ENCODE data around the gene ANKRD18B.
"Not testable (repeated sequence)": the region's sequence is repeated elsewhere in the genome, so short reads cannot be mapped to it uniquely, and the experiment has no call there.

The ANKRD18B gene

GRCh38 chr9:33523397-33524305 is at the start of gene ANKRD18B:
Gene ANKRD18B (plus strand): TSS chr9:33524251. CDS start chr9:33524490, 239 bp downstream.
- not testable (repeated sequence) for H3K36me3 Mint-ChIP-seq, H3K27ac Mint-ChIP-seq, H3K9me3 Mint-ChIP-seq
- Mint-ChIP-seq H3K4me3 (peak within 1 kb of the TSS; percentile 66), H3K4me1 (peaks cover 14% of the 10 kb centered on the region), H3K27me3 (peaks cover 66% of the 10 kb centered on the region)
- peak; percentile 59 for ATAC-seq

- peaks cover 24% of the 10 kb centered on the region for H3K4me1 Mint-ChIP-seq
- H3K36me3 Mint-ChIP-seq: peaks cover 14% of the 10 kb centered on the region
- ATAC-seq: no peak
- no peak overlapping the region for H3K27ac Mint-ChIP-seq
- no peaks in the 10 kb centered on the region for H3K9me3 Mint-ChIP-seq
- H3K4me3 Mint-ChIP-seq: no peak overlapping the region
- H3K27me3 Mint-ChIP-seq: no peaks in the 10 kb centered on the region
Observed at GRCh38 chr9:33475357-33475756, 48.7 kb upstream of the ANKRD18B start.

- Mint-ChIP-seq H3K27ac (no peak overlapping the region), H3K36me3 (peaks cover 8% of the 10 kb centered on the region), H3K4me1 (peaks cover 19% of the 10 kb centered on the region), H3K27me3 (no peaks in the 10 kb centered on the region), H3K4me3 (no peak overlapping the region), H3K9me3 (no peaks in the 10 kb centered on the region)
- no peak for ATAC-seq
Observed at GRCh38 chr9:33476503-33476902, 47.5 kb upstream of the ANKRD18B start.

GRCh38 chr9:33480106-33480505 is 43.9 kb upstream of the ANKRD18B start:
- Mint-ChIP-seq H3K27ac (no peak overlapping the region), H3K36me3 (no peaks in the 10 kb centered on the region), H3K4me3 (no peak overlapping the region), H3K4me1 (no peaks in the 10 kb centered on the region), H3K27me3 (no peaks in the 10 kb centered on the region), H3K9me3 (no peaks in the 10 kb centered on the region)
- ATAC-seq: no peak

- Mint-ChIP-seq H3K27me3 (no peaks in the 10 kb centered on the region), H3K4me1 (no peaks in the 10 kb centered on the region), H3K36me3 (no peaks in the 10 kb centered on the region), H3K27ac (no peak overlapping the region), H3K9me3 (no peaks in the 10 kb centered on the region), H3K4me3 (no peak overlapping the region)
- ATAC-seq: no peak
Observed at GRCh38 chr9:33480976-33481375, 43.1 kb upstream of the ANKRD18B start.

- not testable (repeated sequence) for H3K27ac Mint-ChIP-seq, ATAC-seq, H3K9me3 Mint-ChIP-seq, H3K36me3 Mint-ChIP-seq, H3K27me3 Mint-ChIP-seq, H3K4me1 Mint-ChIP-seq, H3K4me3 Mint-ChIP-seq
Observed at GRCh38 chr9:33485312-33485711, 38.7 kb upstream of the ANKRD18B start.

GRCh38 chr9:33489066-33489465 is 35.0 kb upstream of the ANKRD18B start:
- H3K36me3 Mint-ChIP-seq: no peaks in the 10 kb centered on the region
- ATAC-seq: no peak
- H3K27ac Mint-ChIP-seq: no peak overlapping the region
- H3K4me3 Mint-ChIP-seq: no peak overlapping the region
- H3K9me3 Mint-ChIP-seq: no peaks in the 10 kb centered on the region
- H3K4me1 Mint-ChIP-seq: no peaks in the 10 kb centered on the region
- peaks cover 9% of the 10 kb centered on the region for H3K27me3 Mint-ChIP-seq

- not testable (repeated sequence) for H3K36me3 Mint-ChIP-seq, H3K4me1 Mint-ChIP-seq, H3K4me3 Mint-ChIP-seq, ATAC-seq, H3K27ac Mint-ChIP-seq, H3K27me3 Mint-ChIP-seq, H3K9me3 Mint-ChIP-seq
Observed at GRCh38 chr9:33493819-33494218, 30.2 kb upstream of the ANKRD18B start.

GRCh38 chr9:33498387-33498786 is 25.7 kb upstream of the ANKRD18B start:
- no peaks in the 10 kb centered on the region for H3K4me1 Mint-ChIP-seq
- no peaks in the 10 kb centered on the region for H3K27me3 Mint-ChIP-seq
- H3K27ac Mint-ChIP-seq: no peak overlapping the region
- H3K9me3 Mint-ChIP-seq: no peaks in the 10 kb centered on the region
- H3K36me3 Mint-ChIP-seq: no peaks in the 10 kb centered on the region
- ATAC-seq: no peak
- H3K4me3 Mint-ChIP-seq: no peak overlapping the region

- H3K27me3 Mint-ChIP-seq: peaks cover 24% of the 10 kb centered on the region
Observed at GRCh38 chr9:33506626-33507370, 17.3 kb upstream of the ANKRD18B start.

GRCh38 chr9:33510262-33511183 is 13.5 kb upstream of the ANKRD18B start:
- Mint-ChIP-seq H3K36me3 (no peaks in the 10 kb centered on the region), H3K9me3 (no peaks in the 10 kb centered on the region), H3K4me1 (peaks cover 10% of the 10 kb centered on the region), H3K27ac (peak overlapping the region; percentile 89), H3K4me3 (peak overlapping the region; percentile 96), H3K27me3 (peaks cover 24% of the 10 kb centered on the region)
- peak; percentile 43 for ATAC-seq

More at GRCh38 chr9:33506626-33507370, 17.3 kb upstream of the ANKRD18B start:
- no peaks in the 10 kb centered on the region for H3K9me3 Mint-ChIP-seq
- H3K4me3 Mint-ChIP-seq: no peak overlapping the region
- peaks cover 10% of the 10 kb centered on the region for H3K4me1 Mint-ChIP-seq
- H3K36me3 Mint-ChIP-seq: no peaks in the 10 kb centered on the region
- ATAC-seq: no peak
- no peak overlapping the region for H3K27ac Mint-ChIP-seq

GRCh38 chr9:33511184-33511517 is 12.9 kb upstream of the ANKRD18B start:
- not testable (repeated sequence) for H3K4me1 Mint-ChIP-seq, H3K36me3 Mint-ChIP-seq, H3K9me3 Mint-ChIP-seq
- Mint-ChIP-seq H3K27me3 (peaks cover 24% of the 10 kb centered on the region), H3K27ac (peak overlapping the region; percentile 89), H3K4me3 (peak overlapping the region; percentile 96)
- ATAC-seq: peak; percentile 67

- not testable (repeated sequence) for H3K4me3 Mint-ChIP-seq
Observed at GRCh38 chr9:33512535-33512934, 11.5 kb upstream of the ANKRD18B start.

GRCh38 chr9:33515342-33515995 is 8.6 kb upstream of the ANKRD18B start:
- H3K9me3 Mint-ChIP-seq, H3K36me3 Mint-ChIP-seq, ATAC-seq, H3K4me3 Mint-ChIP-seq, H3K4me1 Mint-ChIP-seq, H3K27ac Mint-ChIP-seq: not testable (repeated sequence)
- peaks cover 23% of the 10 kb centered on the region for H3K27me3 Mint-ChIP-seq

More at GRCh38 chr9:33512535-33512934, 11.5 kb upstream of the ANKRD18B start:
- not testable (repeated sequence) for H3K4me1 Mint-ChIP-seq, H3K36me3 Mint-ChIP-seq, ATAC-seq, H3K9me3 Mint-ChIP-seq, H3K27ac Mint-ChIP-seq
- H3K27me3 Mint-ChIP-seq: peaks cover 24% of the 10 kb centered on the region

All from stimulated activated memory B cell treated with anti-CD40 and anti-IgM and Interleukin-4, amounts not matched to agents 10 μg/mL and 1 μg/mL and 100 μg/mL, for 72 hours (primary cell).